HG03571 (cell line): ENCODE data around the gene SMIM7.
"Not testable (repeated sequence)": the region's sequence is repeated elsewhere in the genome, so short reads cannot be mapped to it uniquely, and the experiment has no call there.

ENCODE experiments used
- ATAC-seq: cut with Tn5 transposase; IDR thresholded peaks from one replicate; pipeline ENCODE4 v1.9.1; 2021; ENCODE audit not compliant: unreplicated experiment

Gene SMIM7

GRCh38 chr19:16659832-16660708, at the start of gene SMIM7:
Gene SMIM7, minus strand, starts transcription at chr19:16660144. Its CDS starts 34 bp downstream, at chr19:16660110.
- peak; percentile 84 for ATAC-seq

GRCh38 chr19:16703677-16704076, 43.7 kb upstream of the SMIM7 start:
- no peak for ATAC-seq

GRCh38 chr19:16702123-16702522, 42.2 kb upstream of the SMIM7 start:
- no peak for ATAC-seq

- no peak for ATAC-seq
These were observed 39.0 kb upstream of the SMIM7 start for GRCh38 chr19:16698914-16699313.

- no peak for ATAC-seq
These were observed 28.1 kb upstream of the SMIM7 start for GRCh38 chr19:16688084-16688483.

GRCh38 chr19:16684216-16684615, 24.3 kb upstream of the SMIM7 start:
- no peak for ATAC-seq

GRCh38 chr19:16682539-16682938, 22.6 kb upstream of the SMIM7 start:
- no peak for ATAC-seq

GRCh38 chr19:16679811-16680210, 19.9 kb upstream of the SMIM7 start:
- no peak for ATAC-seq

GRCh38 chr19:16678498-16678897, 18.6 kb upstream of the SMIM7 start:
- no peak for ATAC-seq

- ATAC-seq, result no peak
These were observed 17.1 kb upstream of the SMIM7 start for GRCh38 chr19:16677055-16677454.

- ATAC-seq, result no peak
These were observed 16.3 kb upstream of the SMIM7 start for GRCh38 chr19:16676101-16676798.

GRCh38 chr19:16673839-16674238, 13.9 kb upstream of the SMIM7 start:
- ATAC-seq, result not testable (repeated sequence)

GRCh38 chr19:16673231-16673630, 13.3 kb upstream of the SMIM7 start:
- no peak for ATAC-seq

- no peak for ATAC-seq
These were observed 11.8 kb upstream of the SMIM7 start for GRCh38 chr19:16671652-16672274.

- ATAC-seq, result no peak
These were observed 10.3 kb upstream of the SMIM7 start for GRCh38 chr19:16670291-16670690.

GRCh38 chr19:16668702-16669101, 8.8 kb upstream of the SMIM7 start:
- ATAC-seq, result not testable (repeated sequence)

GRCh38 chr19:16668176-16668575, 8.2 kb upstream of the SMIM7 start:
- ATAC-seq, result no peak

- no peak for ATAC-seq
These were observed 1.6 kb upstream of the SMIM7 start for GRCh38 chr19:16661480-16662034.

- ATAC-seq, result no peak
These were observed 977 bp upstream of the SMIM7 start, which contains the start of gene TMEM38A for GRCh38 chr19:16660763-16661479. Gene TMEM38A, plus strand, starts transcription at chr19:16661139. Its CDS starts 79 bp downstream, at chr19:16661218.

GRCh38 chr19:16659464-16659831, 496 bp downstream of the SMIM7 start:
- ATAC-seq, result no peak

- no peak for ATAC-seq
These were observed 2.6 kb downstream of the SMIM7 start for GRCh38 chr19:16657384-16657783.
